Stimulated activated CD8-positive, alpha-beta memory T cell treated with anti-CD3 and anti-CD28 coated beads, Interleukin-2, amount 100 ng/mL, for 48 hours (primary cell): ENCODE measurements around the gene RAPGEF3.

Experiments used
- DNase-seq, 2 donors: peaks; one replicate each; pipeline ENCODE4 v3.0.0-alpha.2; 2020; ENCODE audit warnings: low read depth in 2 of 2

The RAPGEF3 gene

DNA sequence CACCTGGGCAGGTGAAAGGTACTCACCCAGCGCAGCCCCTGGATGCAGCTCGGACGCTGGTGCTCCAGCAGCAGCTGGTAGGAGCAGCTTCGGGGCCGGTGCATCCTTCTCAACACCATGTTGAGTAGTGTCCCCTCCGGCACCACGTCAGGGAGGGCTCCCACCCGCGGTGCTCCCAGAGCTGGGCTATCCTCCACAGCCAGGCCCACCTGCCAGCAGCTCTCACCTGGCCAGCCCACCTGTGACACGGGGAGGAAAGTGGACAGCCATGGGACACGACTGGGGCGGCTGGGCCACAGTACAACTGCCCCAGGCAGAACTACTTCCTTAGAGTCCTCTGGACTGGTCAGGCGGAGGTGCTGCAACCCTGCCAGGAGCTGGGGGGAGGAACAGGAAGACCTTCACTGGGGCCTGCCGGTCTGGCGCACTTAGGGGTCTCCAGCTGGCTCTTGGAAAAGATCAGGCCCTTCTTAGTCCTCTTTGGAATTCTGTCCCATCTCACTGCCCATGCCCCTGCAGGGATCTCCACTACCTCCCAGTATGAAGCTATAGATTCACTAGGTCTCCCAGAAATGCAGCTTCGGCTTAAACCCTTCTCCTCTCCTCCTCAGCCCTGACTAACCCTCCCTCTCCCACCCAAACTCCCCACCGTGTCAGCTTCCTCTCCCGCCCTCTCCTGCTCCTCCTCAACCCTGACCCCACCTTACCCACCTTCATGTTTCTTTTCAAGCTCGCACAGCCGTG, 668 bp downstream of the RAPGEF3 start:
- no peak for DNase-seq

DNA sequence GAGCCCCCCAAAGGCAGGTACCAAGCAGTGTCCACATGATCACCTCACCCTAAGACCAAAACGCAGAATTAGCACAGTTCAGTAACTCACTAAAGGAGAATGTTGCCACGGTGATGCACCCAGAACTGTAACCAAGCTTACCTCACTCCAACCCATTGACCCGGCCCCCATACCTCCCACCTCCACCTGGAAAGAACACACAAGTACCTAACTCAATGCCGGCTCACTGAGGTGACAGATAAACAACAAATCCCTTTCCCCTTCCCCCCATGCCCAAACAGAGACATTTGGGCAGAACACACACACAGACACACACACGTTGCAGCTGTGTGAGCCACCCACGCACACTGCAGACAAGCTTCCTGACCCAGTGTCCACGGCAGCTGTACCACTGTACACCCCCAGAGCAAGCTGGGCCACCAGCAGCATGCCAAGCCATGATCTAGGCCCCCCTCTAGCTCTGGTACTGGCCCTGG, 1.3 kb downstream of the RAPGEF3 start:
- no peak for DNase-seq

DNA sequence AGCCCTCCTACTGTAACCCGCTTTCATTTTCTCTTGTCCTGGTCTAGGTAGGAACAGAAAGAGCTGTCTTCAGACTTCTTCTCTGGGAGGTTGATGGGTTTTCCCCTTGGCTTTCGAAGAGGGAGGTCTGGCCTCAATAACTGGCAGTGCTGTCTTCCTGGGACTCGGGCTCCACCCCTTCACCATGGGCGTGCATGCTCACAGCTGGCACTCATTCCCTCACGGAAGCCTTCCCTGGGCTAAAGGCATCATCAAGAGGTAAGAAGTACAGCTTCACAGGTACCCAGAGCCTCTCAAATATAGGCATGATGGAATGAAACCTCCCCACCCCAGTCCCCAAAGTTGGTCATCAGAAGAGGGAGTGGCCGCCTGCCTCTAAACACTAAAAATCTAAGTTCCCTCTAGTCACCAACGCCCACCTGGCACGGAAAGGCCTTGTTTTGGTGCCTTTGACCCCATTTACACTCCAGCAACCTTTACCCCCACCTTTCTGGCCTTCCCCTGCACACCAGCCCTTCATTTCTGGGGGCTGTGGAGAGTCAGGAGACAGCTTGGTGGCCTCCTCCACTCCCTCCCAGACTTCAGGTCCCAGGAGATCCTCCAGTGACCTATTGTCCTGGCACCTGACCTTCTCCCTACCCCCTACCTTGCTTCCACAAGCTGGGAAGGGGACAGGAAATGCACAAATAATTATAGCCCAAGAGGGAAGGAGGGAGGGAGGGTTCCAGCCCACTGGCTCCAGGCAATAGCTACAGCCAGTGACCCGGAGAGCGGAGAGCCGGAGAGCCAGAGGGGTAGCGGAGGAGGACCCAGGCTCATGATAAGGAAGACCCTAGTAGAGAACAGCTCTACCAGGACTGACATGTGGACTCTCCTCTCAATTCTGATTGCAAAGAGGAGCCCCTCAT, 2.8 kb downstream of the RAPGEF3 start:
- no peak for DNase-seq

GRCh38 chr12:47754881-47755280, 3.8 kb downstream of the RAPGEF3 start:
- DNase-seq: no peak

- DNase-seq: no peak
Measured at GRCh38 chr12:47754126-47754525, 4.6 kb downstream of the RAPGEF3 start.

DNA sequence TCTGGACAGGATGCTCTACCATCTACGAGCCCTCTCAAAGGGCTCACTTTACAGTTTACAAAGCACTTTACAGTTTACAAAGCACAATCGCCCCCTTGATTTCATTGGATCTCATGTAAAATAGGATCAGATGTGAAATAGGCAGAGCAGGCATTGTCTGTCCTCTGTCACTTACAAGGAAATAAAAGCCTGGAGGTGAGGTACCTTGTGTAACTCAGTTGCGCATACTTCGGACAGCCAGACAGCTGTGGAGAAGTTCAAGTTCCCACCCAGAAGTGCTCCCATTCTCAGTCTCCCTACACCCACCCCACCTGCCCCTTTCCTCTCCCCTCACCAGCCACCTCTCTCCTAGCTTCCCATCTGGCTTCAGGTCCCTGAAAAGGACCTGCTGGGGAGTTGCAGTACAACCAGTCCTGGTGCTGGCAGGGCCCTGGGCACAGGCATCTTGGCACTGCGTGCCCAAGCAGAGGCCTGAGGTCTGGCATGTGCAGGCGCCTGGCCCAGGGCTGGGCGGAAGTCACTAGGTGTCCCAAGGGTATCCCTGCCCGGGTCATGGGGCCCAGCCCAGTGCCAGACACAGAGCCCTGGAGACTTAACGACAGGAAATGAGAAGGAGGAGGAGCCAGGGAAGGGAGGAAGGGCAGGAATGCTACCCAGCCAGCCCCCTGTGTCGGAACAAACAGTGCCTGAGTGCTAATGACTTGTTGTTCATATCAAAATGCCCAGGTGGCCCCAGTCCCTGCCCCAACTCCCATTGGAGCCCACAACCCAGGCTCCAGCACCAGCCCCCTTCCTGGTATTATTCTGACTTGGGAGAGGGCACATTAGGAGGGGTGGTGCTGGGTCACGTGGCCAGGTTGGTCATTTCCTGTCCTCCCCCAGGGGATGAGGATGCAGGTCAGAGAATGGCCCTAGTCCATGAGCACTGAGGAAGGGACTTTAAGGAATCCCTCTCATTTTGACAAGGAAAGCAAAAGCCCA, 5.4 kb downstream of the RAPGEF3 start:
- DNase-seq: no peak

- DNase-seq: no peak
Measured at GRCh38 chr12:47752552-47752951, 6.1 kb downstream of the RAPGEF3 start.

GRCh38 chr12:47752121-47752520, 6.6 kb downstream of the RAPGEF3 start:
- DNase-seq: no peak

DNA sequence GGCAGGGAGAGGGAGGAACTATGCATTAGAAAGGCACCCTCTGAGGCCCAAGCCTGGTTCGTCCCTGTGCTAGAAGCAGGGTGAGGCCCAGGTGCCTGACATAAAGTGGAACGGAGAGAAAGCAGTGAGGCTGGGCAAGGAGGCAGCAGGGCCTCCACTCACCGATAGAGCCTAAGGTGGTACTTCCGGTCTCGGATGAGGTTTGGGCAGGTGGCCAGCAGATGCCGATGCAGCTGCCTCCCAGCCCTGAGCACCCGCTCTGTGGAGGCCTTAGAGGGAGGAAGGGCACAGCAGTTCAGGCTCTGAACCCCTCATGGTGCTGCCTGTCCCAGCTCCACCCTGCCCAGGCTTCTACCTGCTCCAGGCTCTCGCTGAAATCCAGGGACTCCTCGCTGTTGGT, 7.1 kb downstream of the RAPGEF3 start:
- no peak for DNase-seq

DNA sequence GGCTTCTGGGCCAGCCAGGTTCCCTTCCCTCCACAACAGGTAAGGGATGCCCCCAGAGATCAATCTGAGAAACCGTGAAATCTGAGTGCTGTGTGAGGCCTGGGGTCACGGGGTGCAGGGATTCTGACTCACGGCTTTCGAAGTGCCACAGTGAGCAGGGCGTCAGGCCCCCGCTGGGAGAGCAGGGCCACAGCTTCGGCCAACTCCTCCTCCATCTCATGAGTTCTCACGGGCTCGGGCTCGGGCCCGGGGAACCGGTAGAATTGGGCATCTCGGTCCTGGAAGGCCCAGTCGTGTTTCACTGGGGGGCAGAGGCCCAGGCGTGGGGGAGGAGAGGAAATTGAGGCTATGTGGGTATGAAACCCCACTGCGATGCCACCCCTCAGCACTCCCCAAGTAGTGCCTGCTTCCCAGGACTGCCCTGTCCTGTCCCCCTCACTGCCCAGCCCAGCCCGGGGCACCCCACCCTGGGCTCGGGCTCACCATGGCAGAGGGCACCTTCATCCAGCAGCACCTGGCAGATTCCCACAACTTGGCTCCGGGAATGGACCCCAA, 7.7 kb downstream of the RAPGEF3 start:
- DNase-seq: no peak

DNA sequence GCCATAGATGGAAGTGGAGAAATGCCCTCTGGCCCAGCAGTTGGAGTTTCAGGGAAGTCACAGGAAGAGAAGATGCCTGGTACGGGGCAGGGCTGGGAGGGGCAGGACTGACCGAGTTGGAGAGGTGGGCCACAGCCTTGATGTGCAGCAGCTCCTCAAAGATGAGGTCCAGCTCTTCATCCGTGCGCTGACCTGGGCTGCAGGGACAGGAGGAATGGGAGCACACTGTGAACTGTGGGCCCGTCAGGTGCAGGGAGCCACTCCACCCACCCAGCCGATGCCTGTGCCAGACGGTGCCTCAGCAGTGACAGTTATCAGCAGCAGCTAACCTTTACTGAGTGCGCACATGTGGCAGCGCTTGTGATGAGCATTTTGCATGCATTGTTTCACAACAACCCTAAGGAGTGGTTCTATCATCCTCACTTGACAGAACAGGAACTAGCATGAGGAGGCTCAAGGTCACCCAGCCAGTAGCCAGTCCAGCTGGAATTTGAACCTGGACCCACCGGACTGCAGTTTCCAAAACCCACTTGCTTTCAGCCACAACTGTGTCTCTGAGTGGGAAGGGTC, 8.4 kb downstream of the RAPGEF3 start:
- no peak for DNase-seq

DNA sequence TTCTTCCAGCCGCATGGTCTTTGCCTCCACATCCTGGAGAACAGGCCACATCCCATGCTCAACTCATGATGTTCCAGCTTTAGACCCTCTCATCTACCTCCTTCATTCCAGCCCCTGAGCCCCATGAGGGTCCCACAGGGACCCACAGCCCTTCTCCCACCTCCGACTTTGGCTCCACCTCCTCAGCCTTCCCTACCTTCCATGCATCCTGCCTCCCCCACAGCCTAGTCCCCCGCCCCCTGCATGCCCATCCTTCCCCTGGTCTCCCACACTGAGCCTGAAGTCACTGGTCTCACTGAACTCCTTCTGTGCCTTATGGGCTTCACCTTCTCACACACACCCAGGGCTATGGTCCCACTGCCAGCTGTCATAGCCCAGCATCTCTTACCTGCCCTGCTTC, 9.8 kb downstream of the RAPGEF3 start:
- no peak for DNase-seq

GRCh38 chr12:47748507-47748828, 10.2 kb downstream of the RAPGEF3 start:
- no peak for DNase-seq

DNA sequence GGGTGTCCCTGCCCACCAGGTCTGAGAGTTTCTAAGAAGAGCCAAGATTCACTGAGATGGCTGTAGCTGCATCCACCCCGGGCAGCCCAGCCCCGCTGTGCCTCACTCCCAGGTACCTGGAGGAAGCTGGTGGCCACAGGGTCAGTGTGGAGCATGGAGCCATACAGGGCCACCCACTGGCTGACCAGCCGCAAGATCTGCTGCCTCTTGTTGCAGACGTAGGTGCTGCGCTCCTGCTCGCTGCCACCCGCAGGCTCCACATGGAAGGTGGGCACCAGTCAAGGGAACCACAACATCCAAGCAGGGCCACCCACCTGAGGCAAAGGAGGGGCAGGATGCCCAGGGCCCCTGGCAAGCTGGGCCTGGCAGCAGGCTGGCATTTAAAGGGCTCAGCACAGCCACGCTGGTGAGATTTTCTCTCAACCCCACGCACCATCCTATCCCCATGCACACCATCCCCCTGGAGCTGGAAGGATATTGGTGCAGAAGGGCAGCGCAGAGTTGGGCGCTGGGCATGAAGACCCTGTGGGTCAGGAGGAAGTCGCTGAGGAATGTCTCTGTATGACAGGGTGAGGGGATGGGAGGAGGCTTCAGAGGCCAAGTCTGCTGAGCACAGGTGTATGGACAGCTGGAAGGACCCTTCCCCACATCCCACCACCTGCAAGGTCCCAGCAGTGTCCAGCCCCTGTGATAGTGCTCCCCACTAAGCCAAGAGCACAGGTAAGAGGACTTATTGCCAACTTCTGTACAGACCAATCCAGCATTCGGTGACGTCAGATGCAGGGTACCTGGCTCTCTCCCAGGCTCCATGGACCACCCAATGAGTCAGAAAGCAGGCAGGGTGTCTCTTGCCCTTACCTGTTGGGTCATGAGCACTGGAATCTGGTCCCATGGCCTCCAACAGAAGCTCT, 10.8 kb downstream of the RAPGEF3 start:
- no peak for DNase-seq

DNA sequence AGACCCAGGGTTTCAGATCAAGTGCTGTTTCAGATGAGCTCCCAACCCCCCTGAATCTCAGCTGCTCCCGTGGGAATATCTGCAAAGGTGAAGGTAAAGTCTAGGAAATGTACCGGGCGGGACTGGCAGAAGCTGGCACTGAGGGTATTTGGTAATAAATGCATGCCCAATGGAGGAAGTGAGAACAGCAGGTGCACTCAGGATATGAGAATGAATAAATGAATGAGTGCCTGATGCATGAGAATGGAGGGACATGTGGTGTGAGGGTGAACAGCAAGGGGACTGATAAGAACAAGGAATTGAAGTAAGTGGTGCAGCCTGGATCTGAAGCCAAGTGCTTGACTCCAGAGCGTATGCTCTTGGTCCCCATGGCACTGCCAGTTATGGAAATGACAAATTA, 11.6 kb downstream of the RAPGEF3 start:
- DNase-seq: no peak

- DNase-seq: no peak
Measured at GRCh38 chr12:47746523-47746922, 12.2 kb downstream of the RAPGEF3 start.

- DNase-seq: no peak
Measured at GRCh38 chr12:47746073-47746472, 12.6 kb downstream of the RAPGEF3 start.

- DNase-seq: no peak
Measured at GRCh38 chr12:47745485-47746041, 13.1 kb downstream of the RAPGEF3 start.

DNA sequence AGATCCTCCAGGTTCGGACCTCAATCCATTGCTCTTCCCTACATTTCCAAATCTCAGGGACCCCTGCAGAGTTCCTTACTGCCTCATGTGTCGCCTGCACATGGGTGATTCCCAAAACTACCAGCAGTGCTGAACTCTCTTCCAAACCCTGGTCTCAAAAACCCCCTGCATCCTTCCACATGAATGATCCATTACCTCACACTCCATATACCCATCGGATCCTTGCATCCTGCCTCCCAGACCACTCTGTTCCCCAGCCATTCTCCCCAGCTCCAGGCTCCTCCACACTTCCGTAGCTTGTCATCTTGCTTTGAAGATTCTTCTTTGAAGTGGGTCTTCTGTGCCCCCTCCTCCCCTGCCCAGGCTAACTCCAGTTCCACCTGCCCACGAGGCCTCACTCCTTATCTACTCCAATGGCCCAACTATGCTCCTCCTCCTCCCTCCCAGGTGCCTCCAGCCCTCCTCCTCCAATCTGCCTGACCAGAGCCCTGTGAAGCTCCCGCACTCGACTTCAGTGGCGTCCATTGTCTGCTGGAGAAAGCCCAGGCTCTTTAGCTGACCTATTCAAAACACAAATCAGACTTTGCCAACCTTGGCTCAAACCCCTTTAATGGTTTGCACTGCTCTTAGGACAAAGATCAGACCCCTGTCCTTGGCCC, 13.8 kb downstream of the RAPGEF3 start:
- DNase-seq: no peak
